Neural cell (in vitro differentiated cells): ENCODE data around the gene DNM3. TPM values are rescaled to one million over a fixed set of nuclear protein-coding genes. Genes with fewer than 3 reads are reported as not detected.

Experiments used
- H2AFZ ChIP-seq: fragments of 200-600, 300-800 bp; sonication (generic), shearing (Covaris generic); 2 replicates; pipeline ENCODE4 v1.6.0; 2014; ENCODE audit warnings: low read depth, mild to moderate bottlenecking, antibody characterized with exemption, low read length, moderate library complexity
- H3F3A ChIP-seq: fragments of 200-600 bp; shearing (Covaris generic); 2 replicates; pipeline ENCODE4 v1.6.1; 2016; ENCODE audit warnings: mild to moderate bottlenecking, moderate library complexity, mixed read lengths, antibody characterized with exemption, low read length; ENCODE audit not compliant: insufficient read depth, poor library complexity, severe bottlenecking
- H3K27ac ChIP-seq: fragments of 200-600, 300-800 bp; sonication (generic), shearing (Covaris generic); 2 replicates; pipeline ENCODE4 v1.5.1; 2014; ENCODE audit warnings: mild to moderate bottlenecking, low read length, moderate library complexity
- H3K27me3 ChIP-seq: fragments of 300-800, 200-600 bp; sonication (generic), shearing (Covaris generic); 2 replicates; pipeline ENCODE4 v1.6.0; 2014; ENCODE audit warnings: mild to moderate bottlenecking, low read depth, low read length, moderate library complexity; ENCODE audit not compliant: insufficient read depth
- H3K36me3 ChIP-seq: fragments of 300-800, 200-600 bp; sonication (generic), shearing (Covaris generic); 2 replicates; pipeline ENCODE4 v1.5.1; 2014; ENCODE audit warnings: mild to moderate bottlenecking, antibody characterized with exemption, low read length, moderate library complexity; ENCODE audit not compliant: insufficient read depth
- H3K4me2 ChIP-seq: fragments of 300-800, 200-600 bp; sonication (generic), shearing (Covaris generic); 2 replicates; pipeline ENCODE4 v1.6.0; 2014; ENCODE audit warnings: mild to moderate bottlenecking, low read length
- H3K4me3 ChIP-seq: fragments of 300-800, 200-600 bp; sonication (generic), shearing (Covaris generic); 2 replicates; pipeline ENCODE4 v1.5.1; 2014; ENCODE audit warnings: mild to moderate bottlenecking, low read length, moderate library complexity
- H3K79me2 ChIP-seq: fragments of 200-600 bp; shearing (Covaris generic); replicated peaks from 2 replicates; pipeline ENCODE4 v1.6.0; 2014; ENCODE audit warnings: mild to moderate bottlenecking, low read length, moderate library complexity; ENCODE audit not compliant: insufficient read depth
- H3K9ac ChIP-seq: fragments of 300-800, 200-600 bp; sonication (generic), shearing (Covaris generic); 2 replicates; pipeline ENCODE4 v1.6.1; 2016; ENCODE audit warnings: mild to moderate bottlenecking, low read length, mixed read lengths
- H3K9me2 ChIP-seq: fragments of 200-600 bp; shearing (Covaris generic); 2 replicates; pipeline ENCODE4 v1.6.1; 2016; ENCODE audit warnings: mild to moderate bottlenecking, low read length, mixed read lengths; ENCODE audit not compliant: insufficient read depth
- H3K9me3 ChIP-seq: fragments of 200-600, 300-800 bp; sonication (generic), shearing (Covaris generic); 2 replicates; pipeline ENCODE4 v1.6.1; 2016; ENCODE audit warnings: mild to moderate bottlenecking, mixed run types, low read length, moderate library complexity, mixed read lengths
- H4K20me1 ChIP-seq: fragments of 200-600 bp; shearing (Covaris generic); 2 replicates; pipeline ENCODE4 v1.6.1; 2016; ENCODE audit warnings: mild to moderate bottlenecking, mixed run types; ENCODE audit not compliant: insufficient read depth
- EP300 ChIP-seq: fragments of 450-650 bp; conservative IDR thresholded peaks from 2 replicates; pipeline ENCODE4 v1.6.1; 2014; ENCODE audit warnings: antibody characterized with exemption, mild to moderate bottlenecking, moderate library complexity; ENCODE audit not compliant: poor library complexity, severe bottlenecking
- EZH2 ChIP-seq: fragments of 200-600, 300-800 bp; shearing (Covaris generic), sonication (generic); IDR thresholded peaks from 2 replicates; pipeline ENCODE4 v1.6.1; 2014; ENCODE audit warnings: antibody characterized with exemption, low read length, borderline replicate concordance, mild to moderate bottlenecking; ENCODE audit not compliant: insufficient read depth, poor library complexity, severe bottlenecking
- MXI1 ChIP-seq: fragments of 450-650 bp; conservative IDR thresholded peaks from 2 replicates; pipeline ENCODE4 v1.6.1; 2014; ENCODE audit warnings: antibody characterized with exemption, mild to moderate bottlenecking; ENCODE audit not compliant: poor library complexity, severe bottlenecking
- POLR2AphosphoS5 ChIP-seq: IDR thresholded peaks from 2 replicates; pipeline ENCODE4 v1.6.1; 2012
- RAD21 ChIP-seq: fragments of 450-650 bp; conservative IDR thresholded peaks from 2 replicates; pipeline ENCODE4 v1.6.1; 2014; ENCODE audit warnings: antibody characterized with exemption, mild to moderate bottlenecking, moderate library complexity
- REST ChIP-seq: IDR thresholded peaks from 2 replicates; pipeline ENCODE4 v1.6.1; 2012; ENCODE audit warnings: borderline replicate concordance
- SMC3 ChIP-seq: fragments of 450-650 bp; conservative IDR thresholded peaks from 2 replicates; pipeline ENCODE4 v1.6.1; 2014; ENCODE audit warnings: antibody characterized with exemption, mild to moderate bottlenecking, moderate library complexity; ENCODE audit not compliant: poor library complexity
- TAF1 ChIP-seq: IDR thresholded peaks from 2 replicates; pipeline ENCODE4 v1.6.1; 2012; ENCODE audit warnings: low read depth
- polyA plus RNA-seq: library from polyadenylated mRNA; depleted of rRNA; stranded (reverse); fragments of >200 nt; gene quantifications from 2 replicates; pipeline ENCODE4 v1.2.3, GENCODE V29; 2014
- TF ChIP-seq, protein P1 (sequence below): fragments of 450-650 bp; IDR thresholded peaks from 2 replicates; pipeline ENCODE4 v1.5.1; 2014; ENCODE audit warnings: antibody characterized with exemption, mild to moderate bottlenecking, moderate library complexity; ENCODE audit not compliant: poor library complexity, severe bottlenecking

The DNM3 gene
- polyA plus RNA-seq, 1 donor from 2014 or later = 37.1 TPM

- Histone ChIP-seq H3K36me3 (no peaks in the 10 kb centered on the region), H3F3A (no peaks in the 10 kb centered on the region), H3K9me2 (no peaks in the 10 kb centered on the region), H4K20me1 (no peaks in the 10 kb centered on the region), H3K27me3 (no peaks in the 10 kb centered on the region), H3K9ac (no peak overlapping the region), H3K27ac (no peak overlapping the region), H2AFZ (no peak overlapping the region), H3K79me2 (no peaks in the 10 kb centered on the region), H3K4me3 (no peak overlapping the region), H3K9me3 (no peaks in the 10 kb centered on the region), H3K4me2 (no peak overlapping the region)
- TF ChIP-seq TAF1 (no peak), REST (no peak), MXI1 (no peak), POLR2AphosphoS5 (no peak), EZH2 (no peak), SMC3 (no peak), RAD21 (no peak), EP300 (no peak)
- TF ChIP-seq, protein P1, sequence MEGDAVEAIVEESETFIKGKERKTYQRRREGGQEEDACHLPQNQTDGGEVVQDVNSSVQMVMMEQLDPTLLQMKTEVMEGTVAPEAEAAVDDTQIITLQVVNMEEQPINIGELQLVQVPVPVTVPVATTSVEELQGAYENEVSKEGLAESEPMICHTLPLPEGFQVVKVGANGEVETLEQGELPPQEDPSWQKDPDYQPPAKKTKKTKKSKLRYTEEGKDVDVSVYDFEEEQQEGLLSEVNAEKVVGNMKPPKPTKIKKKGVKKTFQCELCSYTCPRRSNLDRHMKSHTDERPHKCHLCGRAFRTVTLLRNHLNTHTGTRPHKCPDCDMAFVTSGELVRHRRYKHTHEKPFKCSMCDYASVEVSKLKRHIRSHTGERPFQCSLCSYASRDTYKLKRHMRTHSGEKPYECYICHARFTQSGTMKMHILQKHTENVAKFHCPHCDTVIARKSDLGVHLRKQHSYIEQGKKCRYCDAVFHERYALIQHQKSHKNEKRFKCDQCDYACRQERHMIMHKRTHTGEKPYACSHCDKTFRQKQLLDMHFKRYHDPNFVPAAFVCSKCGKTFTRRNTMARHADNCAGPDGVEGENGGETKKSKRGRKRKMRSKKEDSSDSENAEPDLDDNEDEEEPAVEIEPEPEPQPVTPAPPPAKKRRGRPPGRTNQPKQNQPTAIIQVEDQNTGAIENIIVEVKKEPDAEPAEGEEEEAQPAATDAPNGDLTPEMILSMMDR = no peak
These were observed 542.2 kb downstream of the DNM3 start for GRCh38 chr1:172383536-172383935.

GRCh38 chr1:172384656-172385055 lies 543.4 kb downstream of the DNM3 start:
- no peak overlapping the region for H3K4me3 ChIP-seq
- H3F3A ChIP-seq = no peaks in the 10 kb centered on the region
- no peaks in the 10 kb centered on the region for H3K36me3 ChIP-seq
- no peaks in the 10 kb centered on the region for H3K79me2 ChIP-seq
- H3K9me2 ChIP-seq = no peaks in the 10 kb centered on the region
- H4K20me1 ChIP-seq = no peaks in the 10 kb centered on the region
- H3K9ac ChIP-seq = no peak overlapping the region
- H3K4me2 ChIP-seq = no peak overlapping the region
- H3K27me3 ChIP-seq = no peaks in the 10 kb centered on the region
- no peak overlapping the region for H3K27ac ChIP-seq
- TF ChIP-seq EZH2 = no peak
- TF ChIP-seq EP300 = no peak
- TF ChIP-seq TAF1 = no peak
- TF ChIP-seq MXI1 = no peak
- TF ChIP-seq POLR2AphosphoS5 = no peak
- no peak for TF ChIP-seq SMC3
- TF ChIP-seq REST = no peak
- no peak for TF ChIP-seq RAD21
- TF ChIP-seq, protein P1 = no peak
- no peak overlapping the region for H2AFZ ChIP-seq
- H3K9me3 ChIP-seq = no peaks in the 10 kb centered on the region
